ENCODE results near the gene GLRA1. TPM values are rescaled to one million over a fixed set of nuclear protein-coding genes. Genes with fewer than 3 reads are reported as not detected.

GLRA1 gene
- total and polyA plus RNA-seq, 2 of the 4 experiments (the other 2 are of a cell fraction): not detected

GRCh38 chr5:151787817-151788216 is 136.8 kb downstream of the GLRA1 start:
- no peak overlapping the region for H3K4me3 ChIP-seq (ENCODE audit: insufficient read depth, low read depth, low read length)
- H3K9me3 ChIP-seq (ENCODE audit: control insufficient read depth, insufficient read depth, low read length): no peaks in the 10 kb centered on the region
- H3K23ac ChIP-seq (ENCODE audit: low read depth, low read length): no peak overlapping the region
- H3K36me3 ChIP-seq (ENCODE audit: control insufficient read depth, insufficient read depth, low read length): peaks cover 32% of the 10 kb centered on the region
- in situ Hi-C loops (cut with MboI; ENCODE audit: low sequenced_read_pairs) (no loop called here), intact Hi-C loops (cut with micrococcal nuclease) (no loop called here), dilution Hi-C loops (cut with HindIII; ENCODE audit: low sequenced_read_pairs, unreplicated experiment) (no loop called here)
- H3K4ac ChIP-seq (ENCODE audit: low read depth, low read length): no peak overlapping the region
- H3K9ac ChIP-seq (ENCODE audit: low read depth, low read length): no peak overlapping the region
- H4K8ac ChIP-seq (ENCODE audit: low read depth in 2 of 2, low read length in 2 of 2): no peak overlapping the region
- no peak overlapping the region for H2AFZ ChIP-seq (replicated peaks; ENCODE audit: low read length, poor library complexity)
- H2AK5ac ChIP-seq (ENCODE audit: low read depth, low read length): no peak overlapping the region
- H4K91ac ChIP-seq (ENCODE audit: insufficient read depth, low read depth, low read length): no peak overlapping the region
- H2BK5ac ChIP-seq (ENCODE audit: low read depth, low read length, poor library complexity, severe bottlenecking): no peak overlapping the region
- H2BK15ac ChIP-seq (ENCODE audit: low read depth, low read length): no peak overlapping the region
- no peaks in the 10 kb centered on the region for H3K27me3 ChIP-seq (ENCODE audit: control insufficient read depth, insufficient read depth, low read length)
- DNase-seq (no peak), ATAC-seq (ENCODE audit: low read depth) (no peak)
- H3K14ac ChIP-seq (replicated peaks; ENCODE audit: low read depth, low read length): no peak overlapping the region
- H4K20me1 ChIP-seq (ENCODE audit: insufficient read depth, low read length): peaks cover 69% of the 10 kb centered on the region
- no peak overlapping the region for H4K5ac ChIP-seq (ENCODE audit: low read depth, low read length)
- H3K27ac ChIP-seq (ENCODE audit: insufficient read depth, low read length): no peak overlapping the region
- no peak overlapping the region for H3K4me2 ChIP-seq (ENCODE audit: low read depth, low read length)
- WGBS, 2 experiments (ENCODE audit: extremely low coverage in 2 of 2, insufficient read length in 1 of 2): no CpG with 5 or more reads among the region's 6 CpGs
- POLR2A ChIA-PET (ENCODE audit: unreplicated experiment): no interaction called here
- H3K79me1 ChIP-seq (ENCODE audit: low read depth in 1 of 2, low read length in 2 of 2): peaks cover 23 to 48% of the 10 kb centered on the region in 2 experiments
- H3K56ac ChIP-seq (ENCODE audit: extremely low read depth, insufficient read depth, low read length): no peak overlapping the region
- no peak overlapping the region for H3K18ac ChIP-seq (ENCODE audit: low read depth, low read length)
- no peak overlapping the region for H2BK20ac ChIP-seq (ENCODE audit: low read depth, low read length)
- H2AK9ac ChIP-seq (replicated peaks; ENCODE audit: low read depth, low read length, poor library complexity): no peak overlapping the region
- TF ChIP-seq POLR2A (IDR thresholded peaks at IDR 0.05; ENCODE audit: low read depth, low read length) (no peak), MXI1 (IDR thresholded peaks at IDR 0.05; ENCODE audit: borderline replicate concordance, low read depth, low read length) (no peak), MAZ (IDR thresholded peaks at IDR 0.05; ENCODE audit: borderline replicate concordance, low read depth, low read length) (no peak), FOS (IDR thresholded peaks at IDR 0.05; ENCODE audit: low read depth, low read length) (no peak), SMC3 (IDR thresholded peaks at IDR 0.05; ENCODE audit: low read depth, low read length) (no peak), USF2 (IDR thresholded peaks at IDR 0.05; ENCODE audit: low read depth, low read length) (no peak), RAD21 (IDR thresholded peaks at IDR 0.05; ENCODE audit: low read length) (no peak), CHD1 (IDR thresholded peaks at IDR 0.05; ENCODE audit: low read depth, low read length) (no peak), RCOR1 (IDR thresholded peaks at IDR 0.05; ENCODE audit: insufficient replicate concordance, low read length) (no peak), MAFK (IDR thresholded peaks at IDR 0.05; ENCODE audit: low read depth, low read length) (no peak), CEBPB (IDR thresholded peaks at IDR 0.05; ENCODE audit: low read depth, low read length) (no peak), BHLHE40 (IDR thresholded peaks at IDR 0.05; ENCODE audit: low read depth, low read length) (no peak), NFE2L2 (IDR thresholded peaks at IDR 0.05; ENCODE audit: low read depth, low read length) (no peak)
- TF ChIP-seq, protein P1, sequence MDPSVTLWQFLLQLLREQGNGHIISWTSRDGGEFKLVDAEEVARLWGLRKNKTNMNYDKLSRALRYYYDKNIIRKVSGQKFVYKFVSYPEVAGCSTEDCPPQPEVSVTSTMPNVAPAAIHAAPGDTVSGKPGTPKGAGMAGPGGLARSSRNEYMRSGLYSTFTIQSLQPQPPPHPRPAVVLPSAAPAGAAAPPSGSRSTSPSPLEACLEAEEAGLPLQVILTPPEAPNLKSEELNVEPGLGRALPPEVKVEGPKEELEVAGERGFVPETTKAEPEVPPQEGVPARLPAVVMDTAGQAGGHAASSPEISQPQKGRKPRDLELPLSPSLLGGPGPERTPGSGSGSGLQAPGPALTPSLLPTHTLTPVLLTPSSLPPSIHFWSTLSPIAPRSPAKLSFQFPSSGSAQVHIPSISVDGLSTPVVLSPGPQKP (IDR thresholded peaks at IDR 0.05; ENCODE audit: borderline replicate concordance, low read depth, low read length): no peak
- TF ChIP-seq, protein P2, sequence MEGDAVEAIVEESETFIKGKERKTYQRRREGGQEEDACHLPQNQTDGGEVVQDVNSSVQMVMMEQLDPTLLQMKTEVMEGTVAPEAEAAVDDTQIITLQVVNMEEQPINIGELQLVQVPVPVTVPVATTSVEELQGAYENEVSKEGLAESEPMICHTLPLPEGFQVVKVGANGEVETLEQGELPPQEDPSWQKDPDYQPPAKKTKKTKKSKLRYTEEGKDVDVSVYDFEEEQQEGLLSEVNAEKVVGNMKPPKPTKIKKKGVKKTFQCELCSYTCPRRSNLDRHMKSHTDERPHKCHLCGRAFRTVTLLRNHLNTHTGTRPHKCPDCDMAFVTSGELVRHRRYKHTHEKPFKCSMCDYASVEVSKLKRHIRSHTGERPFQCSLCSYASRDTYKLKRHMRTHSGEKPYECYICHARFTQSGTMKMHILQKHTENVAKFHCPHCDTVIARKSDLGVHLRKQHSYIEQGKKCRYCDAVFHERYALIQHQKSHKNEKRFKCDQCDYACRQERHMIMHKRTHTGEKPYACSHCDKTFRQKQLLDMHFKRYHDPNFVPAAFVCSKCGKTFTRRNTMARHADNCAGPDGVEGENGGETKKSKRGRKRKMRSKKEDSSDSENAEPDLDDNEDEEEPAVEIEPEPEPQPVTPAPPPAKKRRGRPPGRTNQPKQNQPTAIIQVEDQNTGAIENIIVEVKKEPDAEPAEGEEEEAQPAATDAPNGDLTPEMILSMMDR (conservative IDR thresholded peaks at IDR 0.05; ENCODE audit: low read depth, low read length): no peak
- no TSS peak for BruUV-seq (replicated peaks)
- H3K4me1 ChIP-seq (ENCODE audit: control insufficient read depth, insufficient read depth, low read length): peaks cover 2% of the 10 kb centered on the region; the same call in 1 of the 2 replicates
- no peak overlapping the region for H2BK120ac ChIP-seq (ENCODE audit: low read depth, low read length)
- CTCF ChIA-PET: no interaction called here
- H3K9me1 ChIP-seq (ENCODE audit: insufficient read depth, low read length): peaks cover 4% of the 10 kb centered on the region; the same call in 1 of the 2 replicates
